Hematopoietic multipotent progenitor cell treated with erythropoietin and hydrocortisone succinate and interleukin-3 and kit ligand, for 8 days (in vitro differentiated cells): ENCODE results near the gene IER3IP1.
"Not testable (repeated sequence)": the region's sequence is repeated elsewhere in the genome, so short reads cannot be mapped to it uniquely, and the experiment has no call there.

Source experiments
- DNase-seq: peaks from one replicate; pipeline ENCODE4 v3.0.0-alpha.2; 2015

IER3IP1 gene, protein sequence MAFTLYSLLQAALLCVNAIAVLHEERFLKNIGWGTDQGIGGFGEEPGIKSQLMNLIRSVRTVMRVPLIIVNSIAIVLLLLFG

DNA sequence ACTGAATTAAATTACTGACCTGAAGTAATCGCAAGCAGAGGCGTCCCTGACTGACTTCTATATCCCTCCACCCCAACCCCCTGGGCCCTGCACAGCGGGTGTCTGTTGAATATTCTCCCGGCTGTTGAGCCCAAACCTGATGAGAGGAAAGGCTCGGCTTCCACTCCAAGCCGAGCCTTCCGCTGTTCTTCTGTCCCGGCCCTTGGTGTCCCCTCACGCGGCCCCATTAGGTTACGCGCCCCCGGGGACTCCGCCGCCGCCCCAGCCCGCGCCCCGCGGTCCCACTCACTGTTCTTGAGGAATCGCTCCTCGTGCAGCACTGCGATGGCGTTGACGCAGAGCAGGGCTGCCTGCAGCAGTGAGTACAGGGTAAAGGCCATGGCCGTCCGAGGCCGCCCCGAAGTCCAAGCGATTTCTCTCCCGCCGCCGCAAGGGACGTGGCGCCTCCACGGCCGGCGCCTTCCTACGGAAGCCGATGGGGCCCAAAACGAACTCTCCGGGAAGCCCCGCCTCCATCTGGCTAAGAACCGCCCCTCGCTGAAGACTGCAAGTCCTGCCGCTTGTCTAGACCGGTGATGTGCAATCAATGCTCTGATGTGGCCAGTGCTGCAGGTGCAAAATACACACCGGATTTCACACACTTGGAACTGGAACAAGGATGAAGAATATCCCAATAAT is at the start of gene IER3IP1:
Gene IER3IP1, minus strand, starts transcription at position 467 of the 678 bp plus-strand sequence. Its CDS starts 87 bp downstream, at position 380.
- peak; percentile 87 for DNase-seq

DNA sequence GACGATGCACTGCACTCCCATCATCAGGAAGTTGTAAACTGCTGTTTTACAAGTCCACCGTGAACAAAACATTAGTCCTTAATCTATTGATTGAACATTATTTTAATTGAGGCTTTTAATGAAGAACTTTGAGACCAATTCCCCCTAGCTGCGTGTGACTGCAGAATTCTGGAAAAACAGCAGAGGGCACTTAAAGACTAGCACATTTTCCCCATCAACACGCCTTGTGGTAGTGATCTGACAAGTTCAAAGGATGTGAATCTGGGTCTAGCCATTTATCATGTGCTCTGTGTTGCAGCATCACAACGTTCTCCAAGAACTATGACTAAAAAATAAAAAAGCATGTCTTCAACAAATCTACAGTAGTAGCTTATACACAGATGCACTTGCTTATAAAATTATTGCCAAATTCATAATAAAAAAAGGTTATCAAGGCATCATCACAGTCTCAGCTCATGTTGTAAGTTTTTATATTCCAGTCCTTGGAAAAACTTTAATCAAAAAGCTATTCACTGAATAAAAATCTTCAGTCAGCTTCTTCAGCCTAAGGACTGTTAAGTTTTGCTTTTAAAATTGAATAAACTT is 39.5 kb upstream of the IER3IP1 start:
- DNase-seq = peak; percentile 48

DNA sequence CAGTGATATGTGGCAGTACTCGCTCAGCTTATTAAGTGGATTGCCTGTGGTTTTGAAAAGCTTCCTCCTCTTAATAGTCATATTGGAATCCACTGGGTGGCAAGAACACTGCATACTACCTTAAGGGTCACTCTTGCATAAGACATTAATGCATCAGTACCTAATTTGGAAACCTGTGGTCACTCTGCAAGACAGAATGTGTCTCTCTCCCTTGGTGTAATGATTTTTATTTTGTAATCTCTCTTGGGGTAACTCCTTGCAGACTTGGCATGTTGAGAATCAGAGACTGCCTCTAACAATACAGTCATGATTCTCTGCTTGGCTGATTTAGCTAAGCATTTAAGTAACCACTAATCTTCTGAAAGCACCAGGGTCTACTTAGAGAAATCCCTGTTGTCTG is 33.0 kb upstream of the IER3IP1 start:
- no peak for DNase-seq

DNA sequence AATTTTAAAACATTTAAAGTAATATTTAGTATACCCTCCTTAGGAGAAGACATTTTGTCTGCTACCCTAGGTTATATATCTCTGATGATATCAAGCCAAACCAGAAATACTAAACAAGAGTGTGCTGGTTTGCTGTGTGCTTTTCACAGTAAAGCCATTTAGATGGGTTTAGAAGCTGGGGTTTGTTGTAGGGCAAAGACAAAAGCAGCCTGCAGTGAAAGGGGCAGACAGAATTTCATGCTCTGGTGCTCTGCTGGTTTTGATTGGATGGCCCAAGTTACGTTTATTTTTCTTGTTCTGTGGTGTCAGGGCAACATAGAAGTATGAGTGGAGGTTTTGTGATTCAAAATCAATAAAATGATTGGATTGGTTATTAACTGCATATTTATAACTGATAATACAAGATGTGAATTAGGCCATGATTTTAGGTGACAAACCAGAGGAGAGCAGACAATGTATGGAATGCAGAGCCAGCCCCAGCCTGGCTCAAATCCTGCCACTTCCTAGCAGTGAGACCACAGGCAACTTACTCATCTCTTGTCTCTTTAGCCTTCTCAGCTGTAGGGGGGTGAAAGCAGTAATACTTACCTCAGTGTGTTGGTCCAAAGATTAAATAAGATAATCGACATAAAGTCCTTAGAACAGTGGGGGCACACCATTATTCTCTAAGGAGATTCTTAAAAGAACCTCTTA is 30.9 kb upstream of the IER3IP1 start:
- no peak for DNase-seq

DNA sequence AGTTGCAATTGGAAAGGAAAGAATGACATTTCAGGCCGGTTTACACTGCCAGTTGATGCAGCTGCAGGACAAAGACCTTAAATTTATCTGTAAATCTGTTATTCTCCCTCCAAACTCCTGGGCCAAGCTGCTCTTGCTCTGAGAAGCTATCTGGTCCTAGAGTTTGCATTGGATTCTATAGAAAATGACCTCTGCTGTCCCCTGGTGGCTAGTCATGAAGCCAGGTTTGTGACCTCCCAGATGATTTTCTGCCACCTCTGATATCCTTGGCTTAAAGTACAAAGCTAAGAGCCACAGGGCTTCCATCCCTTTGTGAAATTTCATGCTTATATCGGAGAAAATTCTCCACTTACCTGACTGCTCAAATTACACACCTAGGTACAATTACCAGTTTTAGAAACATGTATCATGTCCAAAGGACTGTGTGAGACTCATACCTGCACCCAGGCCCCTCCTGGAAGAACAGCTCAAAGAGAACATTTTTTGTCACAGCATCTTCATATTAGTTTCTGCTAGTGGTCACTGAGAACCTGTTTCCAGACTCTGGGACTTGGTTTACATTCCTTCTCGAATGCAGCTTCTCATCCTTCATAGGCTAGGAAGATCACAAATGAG is 28.9 kb upstream of the IER3IP1 start:
- DNase-seq = peak; percentile 71

DNA sequence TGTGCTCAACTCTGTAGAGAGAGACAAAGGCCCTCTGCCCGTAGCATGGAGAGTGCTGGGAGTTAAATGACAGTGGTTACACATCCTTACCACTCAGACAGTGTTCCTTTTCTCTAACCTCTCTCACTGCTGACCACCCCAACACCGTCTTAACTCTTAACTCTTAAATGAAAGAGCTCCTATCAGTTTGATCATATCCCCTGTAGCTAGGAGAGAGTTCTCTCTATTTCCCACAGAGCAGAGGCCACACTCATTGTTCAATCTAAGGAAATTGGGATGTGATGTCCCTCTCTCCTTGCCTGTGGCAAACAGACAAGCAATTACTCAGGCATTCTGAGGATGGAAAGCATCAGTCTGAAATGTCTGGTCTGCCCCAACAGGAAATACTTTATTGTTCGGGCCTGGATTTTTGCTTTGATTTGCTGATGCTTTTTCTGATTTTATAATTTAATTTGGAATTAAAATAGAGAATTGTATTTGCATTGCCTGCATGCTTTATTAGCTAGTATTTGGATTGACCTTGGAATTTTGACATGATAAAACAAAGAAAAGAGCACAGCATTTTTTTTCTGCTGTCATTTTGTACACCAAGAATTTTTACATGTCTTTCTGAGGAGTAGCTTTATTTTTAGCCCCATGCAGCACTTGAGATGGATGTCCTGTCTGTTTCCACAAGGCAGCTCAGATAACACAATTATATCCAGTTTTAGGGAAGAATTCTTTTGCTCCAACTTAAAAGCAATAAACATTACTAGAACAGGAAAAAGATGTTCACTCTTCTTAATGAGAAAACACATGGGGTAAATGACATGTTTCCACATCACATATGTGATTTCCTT is 27.7 kb upstream of the IER3IP1 start:
- no peak for DNase-seq

DNA sequence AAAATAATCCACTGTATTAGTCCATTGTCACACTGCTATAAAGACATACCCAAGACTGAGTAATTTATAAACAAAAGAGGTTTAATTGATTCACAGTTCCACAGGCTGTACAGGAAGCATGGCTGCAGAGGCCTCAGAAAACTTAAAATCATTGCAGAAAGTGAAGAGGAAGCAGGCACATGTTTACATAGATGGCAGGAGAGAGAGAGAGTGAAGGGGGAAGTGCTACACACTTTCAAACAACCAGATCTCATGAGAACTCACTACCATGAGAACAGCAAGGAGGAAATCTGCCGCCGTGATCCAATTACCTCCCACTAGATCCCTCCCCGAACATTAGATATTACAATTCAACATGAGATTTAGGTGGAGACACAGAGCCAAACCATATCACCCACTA is 19.8 kb upstream of the IER3IP1 start:
- DNase-seq = not testable (repeated sequence)

DNA sequence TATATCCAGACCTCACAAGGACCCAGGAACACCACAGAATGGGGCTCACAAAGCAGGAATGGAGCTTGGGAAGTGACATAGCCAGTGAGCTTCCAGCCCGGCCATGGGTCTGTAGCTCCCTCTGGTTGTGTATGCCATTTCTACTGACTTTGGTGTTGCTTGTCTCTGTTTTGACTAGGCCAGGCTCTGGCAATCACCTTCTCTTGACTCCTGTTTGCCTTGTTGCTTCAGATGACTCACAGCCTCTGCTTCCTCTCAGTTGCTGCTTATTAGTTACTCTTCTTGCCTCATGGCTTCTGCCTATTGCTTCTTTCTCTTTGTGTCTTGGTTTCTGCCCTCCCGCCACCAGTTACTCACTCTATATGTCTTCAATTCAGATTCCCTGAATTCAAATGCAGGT is 15.8 kb upstream of the IER3IP1 start:
- DNase-seq = no peak

DNA sequence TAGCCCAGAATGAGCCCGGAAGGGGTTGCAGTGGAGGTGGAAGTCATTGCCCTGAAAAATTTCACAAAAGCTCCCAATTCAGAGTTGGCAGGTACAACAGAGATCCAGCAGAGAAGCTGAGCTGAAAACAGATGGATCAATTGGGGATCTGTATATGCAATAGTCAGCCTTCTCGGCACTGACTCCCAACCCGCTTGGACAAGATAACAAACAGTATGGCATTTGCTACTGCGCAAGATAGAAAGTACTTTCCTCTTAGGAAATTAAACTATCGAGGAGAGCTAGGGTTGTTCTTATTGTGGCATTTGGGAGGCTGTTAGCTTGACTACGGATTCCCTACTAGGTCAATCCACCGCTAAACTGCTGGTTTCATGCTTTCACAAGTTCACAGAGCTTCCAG is 11.6 kb upstream of the IER3IP1 start:
- DNase-seq = no peak

DNA sequence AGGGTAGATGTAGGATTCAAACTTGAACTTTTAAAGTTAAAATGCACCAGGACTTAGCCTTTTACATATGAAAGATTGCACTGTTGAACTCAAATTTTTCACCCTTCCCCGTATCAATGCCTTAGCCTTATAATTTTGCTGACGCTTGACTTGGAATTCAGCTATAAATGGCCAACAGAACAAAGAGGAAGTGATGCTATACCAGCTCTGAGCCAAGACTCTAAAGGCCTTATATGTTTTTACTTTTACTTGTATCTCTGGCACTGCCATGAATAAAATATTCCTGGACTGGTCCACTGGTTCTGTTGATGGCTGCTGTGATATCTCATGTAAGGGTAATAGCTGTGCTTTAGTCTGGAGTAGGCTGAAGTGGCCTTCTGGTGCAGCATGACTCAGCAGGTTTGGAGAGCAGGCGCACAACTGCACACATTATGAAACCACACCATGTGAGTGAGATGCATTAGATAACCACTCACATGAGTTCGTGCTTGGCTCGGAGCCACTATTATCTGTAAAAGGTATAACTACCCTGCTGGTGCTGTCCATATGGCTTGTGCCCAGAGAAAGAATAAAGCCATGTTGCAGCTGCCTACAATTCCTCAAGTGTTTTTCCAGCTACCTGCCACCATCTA is 8.4 kb upstream of the IER3IP1 start:
- peak; percentile 96 for DNase-seq

DNA sequence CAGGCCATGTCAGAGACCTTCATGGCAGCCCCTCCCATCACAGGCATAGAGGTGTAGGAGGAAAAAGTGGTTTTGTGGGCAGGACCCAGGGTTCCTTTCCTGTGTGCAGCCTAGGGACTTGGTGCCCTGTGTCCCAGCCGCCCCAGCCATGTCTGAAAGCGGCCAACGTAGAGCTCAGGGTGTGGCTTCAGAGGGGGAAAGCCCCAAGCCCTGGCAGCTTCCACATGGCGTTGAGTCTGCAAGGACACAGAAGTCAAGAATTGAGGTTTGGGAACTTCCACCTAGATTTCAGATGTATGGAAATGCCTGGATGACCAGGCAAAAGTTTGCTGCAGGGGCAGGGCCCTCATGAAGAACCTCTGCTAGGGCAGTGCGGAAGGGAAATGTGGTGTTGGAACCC is 6.0 kb upstream of the IER3IP1 start:
- DNase-seq = not testable (repeated sequence)

DNA sequence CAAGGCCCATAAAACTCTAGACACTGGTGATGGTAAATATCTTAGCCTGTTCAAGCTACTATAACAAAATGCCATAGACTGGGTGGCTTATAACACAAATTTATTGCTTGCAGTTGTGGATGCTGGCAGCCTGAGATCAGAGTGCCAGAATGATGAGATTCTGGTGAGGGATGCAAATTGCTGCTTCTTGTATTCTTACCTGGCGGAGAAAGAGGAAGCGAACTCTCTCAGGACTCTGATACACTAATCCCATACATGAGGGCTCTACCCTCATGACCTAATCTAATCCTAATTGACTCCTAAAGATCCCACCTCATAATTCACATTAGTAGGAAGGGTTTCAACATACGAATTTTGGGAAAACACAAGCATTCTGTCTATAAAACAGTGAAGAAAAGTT is 4.6 kb upstream of the IER3IP1 start:
- no peak for DNase-seq

DNA sequence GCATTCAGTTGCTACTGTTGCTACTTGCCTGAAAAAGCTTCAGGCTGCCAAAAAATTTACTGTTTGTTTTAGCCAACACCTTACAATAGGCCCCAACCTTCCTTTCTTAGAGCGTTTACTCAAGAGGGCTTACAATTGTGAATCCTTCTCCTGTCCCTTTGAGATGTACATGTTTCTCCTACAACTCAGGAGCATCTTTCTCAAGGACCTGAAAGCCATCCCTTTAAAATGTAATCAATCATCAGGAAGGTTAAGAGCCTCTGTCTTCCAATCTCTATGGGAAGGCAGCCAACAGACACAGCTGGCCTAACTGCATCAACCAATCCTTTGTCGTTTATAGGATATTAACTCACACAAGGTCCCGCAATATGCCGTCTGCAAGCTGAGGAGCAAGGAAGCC is 3.4 kb upstream of the IER3IP1 start:
- DNase-seq = no peak

DNA sequence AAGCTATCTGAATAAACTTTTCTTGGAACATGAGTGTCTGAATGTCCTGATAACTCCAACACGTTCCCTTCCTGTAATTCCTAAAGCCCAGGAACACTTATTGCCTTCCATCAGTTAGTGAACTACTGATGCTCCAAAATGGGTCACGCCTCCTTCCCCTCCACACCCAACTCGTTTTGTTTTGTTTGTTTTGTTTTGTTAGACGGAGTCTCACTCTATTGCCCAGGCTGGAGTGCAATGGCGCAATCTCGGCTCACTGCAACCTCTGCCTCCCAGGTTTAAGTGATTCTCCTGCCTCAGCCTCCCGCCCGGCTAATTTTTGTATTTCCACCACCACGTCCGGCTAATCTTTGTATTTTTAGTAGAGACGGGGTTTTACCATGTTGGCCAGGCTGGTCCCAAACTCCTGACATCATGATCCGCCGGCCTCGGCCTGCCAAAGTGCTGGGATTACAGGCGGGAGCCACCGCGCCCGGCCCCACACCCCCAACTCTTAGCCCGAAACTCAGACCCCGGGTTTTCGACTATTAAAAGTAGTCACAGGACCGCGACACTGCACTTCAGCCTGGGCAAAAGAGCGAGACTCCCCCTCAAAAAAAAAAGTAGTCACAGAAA is 774 bp downstream of the IER3IP1 start:
- DNase-seq = no peak

DNA sequence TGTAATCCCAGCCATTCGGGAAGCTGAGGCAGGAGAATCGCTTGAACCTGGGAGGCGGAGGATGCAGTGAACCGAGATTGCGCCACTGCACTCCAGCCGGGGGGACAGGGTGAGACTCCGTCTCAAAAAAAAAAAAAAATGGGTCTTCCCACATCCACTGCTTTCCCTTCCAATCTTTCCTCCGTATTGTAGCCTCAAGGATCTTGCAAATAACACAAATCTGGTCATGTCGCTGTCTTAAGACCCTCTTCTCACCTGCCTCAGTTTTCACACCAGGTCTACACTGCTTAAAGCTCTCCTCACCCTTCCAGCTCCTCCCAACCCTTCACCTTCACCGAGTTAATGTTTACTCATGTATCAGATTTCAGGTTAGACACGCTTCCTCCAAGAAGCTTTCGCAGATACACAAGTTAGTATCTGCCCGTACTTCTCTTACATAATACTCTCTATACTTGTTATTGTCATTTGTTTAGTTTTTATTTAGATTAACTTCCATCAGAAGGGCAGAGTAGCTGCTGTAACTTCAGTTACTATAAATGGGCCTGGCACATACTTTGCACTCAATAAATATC is 1.5 kb downstream of the IER3IP1 start:
- DNase-seq = no peak

DNA sequence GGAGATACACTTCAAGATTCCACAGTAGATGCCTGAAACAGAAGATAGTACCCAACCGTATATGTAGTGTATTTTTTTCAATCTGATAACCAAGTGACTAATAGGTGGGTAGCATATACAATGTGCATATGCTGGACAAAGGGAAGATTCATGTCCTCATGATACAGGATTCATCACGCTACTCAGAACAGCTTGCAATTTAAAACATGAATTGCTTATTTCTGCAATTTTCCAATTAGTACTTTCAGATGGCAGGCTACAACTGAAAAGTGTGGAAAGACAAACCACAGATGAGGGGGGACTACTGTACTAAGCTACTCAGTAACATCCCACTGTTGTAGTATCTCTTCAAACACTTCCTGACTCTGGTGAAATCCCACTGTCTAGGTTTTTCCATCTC is 3.7 kb downstream of the IER3IP1 start:
- no peak for DNase-seq

DNA sequence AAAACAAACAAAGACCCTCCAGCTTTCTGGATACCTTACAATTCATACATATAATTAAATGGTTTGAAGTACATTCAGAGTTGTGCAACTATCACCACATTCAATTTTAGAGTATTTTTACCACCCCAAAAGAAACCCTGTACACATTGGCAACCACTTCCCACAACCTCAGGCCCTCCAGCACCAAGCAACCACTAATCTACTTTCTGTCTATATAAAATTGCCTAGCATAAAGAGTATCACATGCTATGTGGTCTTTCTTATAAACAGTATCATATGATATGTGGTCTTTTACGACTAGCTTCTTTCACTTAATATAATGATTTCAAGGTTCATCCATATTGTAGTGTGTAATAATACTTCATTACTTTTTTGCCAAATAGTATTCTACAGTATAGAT is 7.3 kb downstream of the IER3IP1 start:
- no peak for DNase-seq

DNA sequence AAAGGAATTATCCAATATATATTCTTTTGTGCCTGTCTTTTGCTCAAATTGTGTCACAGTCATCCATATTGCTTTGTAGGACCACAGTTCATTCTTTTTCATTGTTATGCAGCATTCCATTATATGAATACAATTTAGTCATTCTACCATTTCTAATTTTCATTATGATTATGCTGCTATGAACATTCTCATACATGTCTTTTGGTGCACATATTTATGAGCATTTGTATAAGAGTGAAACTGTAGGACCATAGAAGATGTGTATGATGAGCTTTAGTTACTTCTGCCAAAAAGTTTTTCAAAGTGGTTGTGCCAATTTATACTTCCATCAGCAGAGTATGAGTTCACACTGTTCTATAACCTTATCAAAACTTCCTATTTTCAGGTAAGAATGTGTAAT is 7.7 kb downstream of the IER3IP1 start:
- DNase-seq = no peak

DNA sequence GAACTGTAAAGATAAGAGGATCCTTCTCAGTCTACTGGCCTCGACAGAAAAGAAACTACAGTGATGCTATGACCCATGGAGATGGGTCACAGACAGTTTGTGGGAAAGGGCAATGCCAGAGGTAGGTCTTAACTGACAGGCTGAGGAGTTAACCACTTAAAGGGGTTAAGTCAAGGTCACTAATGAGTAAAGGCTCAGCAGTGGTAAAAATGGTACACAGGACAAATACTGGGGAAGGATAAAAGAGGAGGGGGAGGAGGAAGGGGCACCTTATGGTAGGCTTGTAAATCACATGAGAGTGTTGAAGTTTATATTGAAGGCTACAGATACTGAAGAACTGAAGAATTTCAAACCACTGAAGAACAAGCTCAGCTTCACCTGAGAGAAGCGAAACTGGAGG is 9.9 kb downstream of the IER3IP1 start:
- no peak for DNase-seq

DNA sequence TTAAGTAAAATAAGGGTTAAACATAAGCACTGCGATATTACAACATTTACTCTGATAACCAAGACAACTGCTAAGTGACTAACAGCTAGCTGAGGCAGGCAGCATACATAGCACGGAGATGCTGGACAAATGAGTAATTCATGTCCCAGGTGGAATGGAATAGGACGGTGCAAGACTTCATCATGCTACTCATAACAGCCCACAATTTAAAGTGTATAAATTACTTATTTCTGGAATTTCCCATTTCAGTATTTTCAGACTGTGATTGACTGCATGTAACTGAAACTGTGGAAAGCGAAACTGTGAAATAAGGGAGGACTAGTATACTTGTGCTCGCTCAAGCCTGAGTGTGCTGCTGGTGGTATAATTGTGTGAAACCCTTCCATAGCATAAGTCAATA is 12.9 kb downstream of the IER3IP1 start:
- no peak for DNase-seq

DNA sequence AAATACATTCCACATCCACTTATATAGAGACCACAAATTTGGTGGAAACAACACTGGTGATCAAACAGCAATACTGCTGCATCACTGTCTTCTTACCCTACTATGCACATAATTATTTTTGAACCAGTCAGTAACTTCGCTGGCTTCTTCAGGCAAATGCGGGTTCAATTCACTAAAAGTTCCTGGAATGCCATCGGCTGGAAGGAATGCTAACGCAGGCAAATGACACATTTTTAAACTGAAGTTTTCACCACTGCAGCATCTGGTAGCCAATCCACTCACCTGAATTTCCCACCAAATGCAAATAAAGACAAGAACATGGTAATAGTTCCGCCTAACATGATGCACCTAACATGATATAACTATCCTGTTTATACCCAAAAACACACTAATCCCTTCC is 15.9 kb downstream of the IER3IP1 start:
- DNase-seq = no peak
